ENCODE measurements around the gene DUS1L. TPM values are rescaled to one million over a fixed set of nuclear protein-coding genes. Genes with fewer than 3 reads are reported as not detected.

DUS1L gene
- total and polyA plus RNA-seq, 2 experiments from 2014 or later: 66.0 to 122 TPM

DNA sequence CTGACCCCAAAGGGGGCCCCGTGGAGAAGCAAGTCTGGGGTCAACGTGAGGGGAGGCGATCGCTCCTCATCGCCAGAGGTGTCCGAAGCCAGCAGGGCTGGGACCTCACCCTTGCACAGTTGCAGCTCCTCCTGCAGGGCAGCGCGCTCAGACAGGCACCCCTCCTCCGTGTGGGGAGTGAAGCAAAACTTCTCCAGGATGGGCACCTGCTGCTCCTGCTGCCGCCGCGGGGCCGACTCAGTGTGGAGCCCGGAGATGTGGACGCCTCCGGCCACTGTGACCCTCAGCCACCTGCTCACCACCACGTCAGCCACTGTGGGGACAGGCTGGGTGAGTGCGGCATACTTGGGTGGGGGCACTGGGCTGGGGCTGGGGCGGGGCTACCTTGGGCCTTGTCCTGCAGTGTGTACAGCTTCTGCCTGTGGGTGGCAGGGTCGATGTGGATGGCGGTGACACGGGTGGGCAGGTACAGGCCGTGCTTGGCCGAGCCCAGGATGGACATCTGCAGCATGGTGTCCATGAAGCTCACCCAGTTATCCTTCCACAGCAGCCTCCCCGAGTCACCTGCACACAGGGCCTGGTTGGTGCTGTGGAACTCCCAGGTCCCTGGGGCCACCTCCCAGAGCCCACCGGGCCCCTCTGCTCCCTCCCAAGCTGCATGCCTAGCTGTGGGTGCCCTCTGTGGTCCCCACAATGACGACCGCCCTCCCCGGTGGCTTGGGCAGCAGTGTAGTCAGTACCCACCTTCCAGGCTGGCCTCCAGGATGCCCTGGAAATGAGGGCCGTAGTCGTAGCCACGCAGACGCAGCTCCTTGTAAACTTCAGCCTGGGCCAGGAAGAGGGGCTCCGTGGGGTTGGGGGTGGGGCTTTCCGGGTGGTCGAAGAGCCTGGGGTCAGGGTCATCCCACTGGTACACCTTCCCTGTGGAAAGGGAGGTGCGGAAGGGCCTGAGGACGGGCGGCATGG, 21.6 kb upstream of the DUS1L start:
- Mint-ChIP-seq H3K36me3 (ENCODE audit: low read depth) (peaks cover 59% of the 10 kb centered on the region; the same call in 2 of the 3 replicates), H3K9me3 (no peaks in the 10 kb centered on the region)
- peaks cover 13% of the 10 kb centered on the region; the same call in 1 of the 2 replicates for H3K36me3 ChIP-seq (ENCODE audit: insufficient read depth)

DNA sequence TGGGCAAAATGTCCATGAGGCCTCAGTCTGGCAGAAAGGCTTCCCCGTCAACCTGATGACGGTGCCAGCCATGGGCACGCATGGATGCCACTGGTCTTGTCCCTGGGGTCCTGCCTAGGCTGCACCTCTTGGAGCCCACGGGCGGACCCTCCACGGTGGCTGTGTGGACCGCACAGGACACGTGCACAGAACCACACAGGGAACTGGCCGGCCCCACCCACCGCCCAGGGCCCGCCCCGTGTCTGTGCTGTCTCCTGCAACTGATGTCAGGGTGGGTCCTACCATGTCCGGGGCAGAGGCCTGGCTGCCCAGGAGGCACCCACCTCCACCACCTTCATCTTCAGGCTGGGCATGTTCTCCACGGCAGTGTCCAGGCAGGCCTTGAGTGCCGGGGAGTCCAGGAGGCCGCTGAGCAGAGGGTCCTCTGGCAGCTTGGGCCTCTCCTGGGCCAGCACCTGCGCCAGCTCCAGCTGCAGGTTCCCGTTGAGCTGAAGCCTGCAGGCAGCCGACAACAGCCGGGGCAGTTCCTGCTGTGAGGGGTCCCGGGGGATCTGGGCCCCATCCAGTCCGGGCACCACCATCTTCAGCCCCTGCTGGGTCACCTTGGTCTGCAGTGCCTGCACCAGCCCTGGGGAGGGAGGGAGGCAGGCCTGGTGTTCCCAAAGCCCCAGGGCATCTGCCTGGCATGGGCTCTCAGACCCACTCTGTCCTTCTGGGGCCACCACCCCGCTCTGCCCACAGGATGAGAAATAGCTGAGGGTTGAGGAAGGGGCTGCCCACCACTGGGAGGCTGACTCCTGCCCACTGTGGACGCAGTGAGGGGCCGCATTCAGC, 20.5 kb upstream of the DUS1L start:
- H3K4me3 ChIP-seq: no peak overlapping the region
- peaks cover 18% of the 10 kb centered on the region; the same call in 1 of the 2 replicates for H3F3A ChIP-seq (replicated peaks; ENCODE audit: low read depth)
- no peak overlapping the region for H3K4me2 ChIP-seq
- no peaks in the 10 kb centered on the region for H3K4me1 ChIP-seq (ENCODE audit: insufficient read depth)
- Mint-ChIP-seq H3K4me3 (no peak overlapping the region), H3K4me1 (no peaks in the 10 kb centered on the region), H3K27ac (no peak overlapping the region), H3K36me3 (ENCODE audit: low read depth) (peaks cover 55% of the 10 kb centered on the region; the same call in 2 of the 3 replicates), H3K27me3 (ENCODE audit: insufficient read depth, low read depth, poor library complexity) (peaks cover 10% of the 10 kb centered on the region), H3K9me3 (no peaks in the 10 kb centered on the region)
- peaks cover 15% of the 10 kb centered on the region for H4K20me1 ChIP-seq (replicated peaks; ENCODE audit: insufficient read depth)
- no peak overlapping the region for H2AFZ ChIP-seq
- no peaks in the 10 kb centered on the region for H3K27me3 ChIP-seq (ENCODE audit: insufficient read depth)
- DNase-seq (ENCODE audit: low spot score) (no peak), ATAC-seq (no peak)
- peaks cover 8% of the 10 kb centered on the region; the same call in 1 of the 2 replicates for H3K36me3 ChIP-seq (ENCODE audit: insufficient read depth)
- no peaks in the 10 kb centered on the region for H3K79me2 ChIP-seq (replicated peaks; ENCODE audit: insufficient read depth)
- no peak overlapping the region for H3K27ac ChIP-seq (ENCODE audit: low read depth)
- no peaks in the 10 kb centered on the region for H3K9me2 ChIP-seq (ENCODE audit: insufficient read depth)
- TF ChIP-seq CREB1 (CRISPR knock-in tag; IDR thresholded peaks at IDR 0.05; ENCODE audit: low read depth): no peak
- no peak for TF ChIP-seq ZNF114 (CRISPR knock-in tag; IDR thresholded peaks at IDR 0.05)
- TF ChIP-seq, protein P1, sequence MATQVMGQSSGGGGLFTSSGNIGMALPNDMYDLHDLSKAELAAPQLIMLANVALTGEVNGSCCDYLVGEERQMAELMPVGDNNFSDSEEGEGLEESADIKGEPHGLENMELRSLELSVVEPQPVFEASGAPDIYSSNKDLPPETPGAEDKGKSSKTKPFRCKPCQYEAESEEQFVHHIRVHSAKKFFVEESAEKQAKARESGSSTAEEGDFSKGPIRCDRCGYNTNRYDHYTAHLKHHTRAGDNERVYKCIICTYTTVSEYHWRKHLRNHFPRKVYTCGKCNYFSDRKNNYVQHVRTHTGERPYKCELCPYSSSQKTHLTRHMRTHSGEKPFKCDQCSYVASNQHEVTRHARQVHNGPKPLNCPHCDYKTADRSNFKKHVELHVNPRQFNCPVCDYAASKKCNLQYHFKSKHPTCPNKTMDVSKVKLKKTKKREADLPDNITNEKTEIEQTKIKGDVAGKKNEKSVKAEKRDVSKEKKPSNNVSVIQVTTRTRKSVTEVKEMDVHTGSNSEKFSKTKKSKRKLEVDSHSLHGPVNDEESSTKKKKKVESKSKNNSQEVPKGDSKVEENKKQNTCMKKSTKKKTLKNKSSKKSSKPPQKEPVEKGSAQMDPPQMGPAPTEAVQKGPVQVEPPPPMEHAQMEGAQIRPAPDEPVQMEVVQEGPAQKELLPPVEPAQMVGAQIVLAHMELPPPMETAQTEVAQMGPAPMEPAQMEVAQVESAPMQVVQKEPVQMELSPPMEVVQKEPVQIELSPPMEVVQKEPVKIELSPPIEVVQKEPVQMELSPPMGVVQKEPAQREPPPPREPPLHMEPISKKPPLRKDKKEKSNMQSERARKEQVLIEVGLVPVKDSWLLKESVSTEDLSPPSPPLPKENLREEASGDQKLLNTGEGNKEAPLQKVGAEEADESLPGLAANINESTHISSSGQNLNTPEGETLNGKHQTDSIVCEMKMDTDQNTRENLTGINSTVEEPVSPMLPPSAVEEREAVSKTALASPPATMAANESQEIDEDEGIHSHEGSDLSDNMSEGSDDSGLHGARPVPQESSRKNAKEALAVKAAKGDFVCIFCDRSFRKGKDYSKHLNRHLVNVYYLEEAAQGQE (IDR thresholded peaks at IDR 0.05; ENCODE audit: unreplicated experiment): no peak
- TF ChIP-seq, protein P2, sequence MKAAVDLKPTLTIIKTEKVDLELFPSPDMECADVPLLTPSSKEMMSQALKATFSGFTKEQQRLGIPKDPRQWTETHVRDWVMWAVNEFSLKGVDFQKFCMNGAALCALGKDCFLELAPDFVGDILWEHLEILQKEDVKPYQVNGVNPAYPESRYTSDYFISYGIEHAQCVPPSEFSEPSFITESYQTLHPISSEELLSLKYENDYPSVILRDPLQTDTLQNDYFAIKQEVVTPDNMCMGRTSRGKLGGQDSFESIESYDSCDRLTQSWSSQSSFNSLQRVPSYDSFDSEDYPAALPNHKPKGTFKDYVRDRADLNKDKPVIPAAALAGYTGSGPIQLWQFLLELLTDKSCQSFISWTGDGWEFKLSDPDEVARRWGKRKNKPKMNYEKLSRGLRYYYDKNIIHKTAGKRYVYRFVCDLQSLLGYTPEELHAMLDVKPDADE (IDR thresholded peaks at IDR 0.05): no peak
- no peak for TF ChIP-seq EZH2 (IDR thresholded peaks at IDR 0.05; ENCODE audit: low read depth, unreplicated experiment)
- TF ChIP-seq ZNF331 (CRISPR knock-in tag; IDR thresholded peaks at IDR 0.05; ENCODE audit: low read depth): no peak

More for the DNA sequence above, 21.6 kb upstream of the DUS1L start:
- Histone ChIP-seq H3K9me2 (ENCODE audit: insufficient read depth) (no peaks in the 10 kb centered on the region), H2AFZ (no peak overlapping the region), H3K79me2 (replicated peaks; ENCODE audit: insufficient read depth) (no peaks in the 10 kb centered on the region), H3K4me2 (no peak overlapping the region), H3F3A (replicated peaks; ENCODE audit: low read depth) (peaks cover 20% of the 10 kb centered on the region; the same call in 1 of the 2 replicates), H3K4me3 (no peak overlapping the region), H3K27ac (ENCODE audit: low read depth) (no peak overlapping the region), H3K4me1 (ENCODE audit: insufficient read depth) (no peaks in the 10 kb centered on the region), H3K27me3 (ENCODE audit: insufficient read depth) (no peaks in the 10 kb centered on the region), H4K20me1 (replicated peaks; ENCODE audit: insufficient read depth) (peaks cover 17% of the 10 kb centered on the region)
- no peak overlapping the region for H3K27ac Mint-ChIP-seq
- no peak for DNase-seq (ENCODE audit: low spot score)
- TF ChIP-seq, protein P2 (IDR thresholded peaks at IDR 0.05): no peak
- TF ChIP-seq, protein P3, sequence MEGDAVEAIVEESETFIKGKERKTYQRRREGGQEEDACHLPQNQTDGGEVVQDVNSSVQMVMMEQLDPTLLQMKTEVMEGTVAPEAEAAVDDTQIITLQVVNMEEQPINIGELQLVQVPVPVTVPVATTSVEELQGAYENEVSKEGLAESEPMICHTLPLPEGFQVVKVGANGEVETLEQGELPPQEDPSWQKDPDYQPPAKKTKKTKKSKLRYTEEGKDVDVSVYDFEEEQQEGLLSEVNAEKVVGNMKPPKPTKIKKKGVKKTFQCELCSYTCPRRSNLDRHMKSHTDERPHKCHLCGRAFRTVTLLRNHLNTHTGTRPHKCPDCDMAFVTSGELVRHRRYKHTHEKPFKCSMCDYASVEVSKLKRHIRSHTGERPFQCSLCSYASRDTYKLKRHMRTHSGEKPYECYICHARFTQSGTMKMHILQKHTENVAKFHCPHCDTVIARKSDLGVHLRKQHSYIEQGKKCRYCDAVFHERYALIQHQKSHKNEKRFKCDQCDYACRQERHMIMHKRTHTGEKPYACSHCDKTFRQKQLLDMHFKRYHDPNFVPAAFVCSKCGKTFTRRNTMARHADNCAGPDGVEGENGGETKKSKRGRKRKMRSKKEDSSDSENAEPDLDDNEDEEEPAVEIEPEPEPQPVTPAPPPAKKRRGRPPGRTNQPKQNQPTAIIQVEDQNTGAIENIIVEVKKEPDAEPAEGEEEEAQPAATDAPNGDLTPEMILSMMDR (conservative IDR thresholded peaks at IDR 0.05; ENCODE audit: low read depth in 2 of 2): no peak
- no peak for TF ChIP-seq EZH2 (IDR thresholded peaks at IDR 0.05; ENCODE audit: low read depth, unreplicated experiment)
- TF ChIP-seq CREB1 (CRISPR knock-in tag; IDR thresholded peaks at IDR 0.05; ENCODE audit: low read depth): no peak
- peaks cover 10% of the 10 kb centered on the region for H3K27me3 Mint-ChIP-seq (ENCODE audit: insufficient read depth, low read depth, poor library complexity)
- H3K4me3 Mint-ChIP-seq: no peak overlapping the region
- ATAC-seq: no peak
- no peaks in the 10 kb centered on the region for H3K4me1 Mint-ChIP-seq

All from GM23338 (cell line).